GM18519 (cell line): ENCODE data around the gene JMJD8.
"Not testable (repeated sequence)": the region's sequence is repeated elsewhere in the genome, so short reads cannot be mapped to it uniquely, and the experiment has no call there.

Experiments used
- ATAC-seq: cut with Tn5 transposase; IDR thresholded peaks from one replicate; pipeline ENCODE4 v1.9.1; 2021; ENCODE audit warnings: mild to moderate bottlenecking, moderate library complexity; ENCODE audit not compliant: unreplicated experiment, low FRiP score

Gene JMJD8

GRCh38 chr16:722835-723633 is 38.9 kb upstream of the JMJD8 start:
- ATAC-seq, result no peak

DNA sequence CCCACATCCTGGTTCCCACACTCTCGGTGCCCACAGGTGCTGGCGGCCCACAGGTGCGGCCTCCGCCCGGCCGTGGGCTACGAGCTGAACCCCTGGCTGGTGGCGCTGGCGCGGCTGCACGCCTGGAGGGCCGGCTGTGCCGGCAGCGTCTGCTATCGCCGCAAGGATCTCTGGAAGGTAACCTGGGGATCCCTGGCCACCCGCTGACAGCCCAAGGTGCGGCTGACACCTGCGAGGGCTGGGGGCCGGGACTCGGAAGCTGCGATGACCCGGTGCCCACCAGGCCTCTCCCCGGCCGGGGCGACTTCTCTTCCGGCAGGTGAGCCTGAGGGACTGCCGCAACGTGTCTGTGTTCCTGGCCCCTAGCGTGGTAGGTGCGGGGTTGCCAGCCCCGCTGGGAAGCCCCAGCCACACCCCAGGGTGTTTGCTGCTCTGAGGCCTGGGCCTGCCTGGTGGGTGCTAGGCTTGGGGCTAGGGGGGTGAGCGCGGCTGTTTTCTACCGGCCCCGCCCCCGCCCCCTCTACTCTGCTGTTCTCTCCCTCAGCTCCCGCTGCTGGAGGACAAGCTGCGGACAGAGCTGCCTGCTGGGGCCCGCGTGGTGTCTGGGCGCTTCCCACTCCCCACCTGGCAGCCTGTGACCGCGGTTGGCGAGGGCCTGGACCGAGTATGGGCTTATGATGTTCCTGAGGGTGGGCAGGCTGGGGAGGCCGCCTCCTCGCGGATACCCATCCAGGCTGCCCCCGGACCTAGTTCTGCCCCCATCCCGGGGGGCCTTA is 37.8 kb upstream of the JMJD8 start:
- ATAC-seq, result no peak

DNA sequence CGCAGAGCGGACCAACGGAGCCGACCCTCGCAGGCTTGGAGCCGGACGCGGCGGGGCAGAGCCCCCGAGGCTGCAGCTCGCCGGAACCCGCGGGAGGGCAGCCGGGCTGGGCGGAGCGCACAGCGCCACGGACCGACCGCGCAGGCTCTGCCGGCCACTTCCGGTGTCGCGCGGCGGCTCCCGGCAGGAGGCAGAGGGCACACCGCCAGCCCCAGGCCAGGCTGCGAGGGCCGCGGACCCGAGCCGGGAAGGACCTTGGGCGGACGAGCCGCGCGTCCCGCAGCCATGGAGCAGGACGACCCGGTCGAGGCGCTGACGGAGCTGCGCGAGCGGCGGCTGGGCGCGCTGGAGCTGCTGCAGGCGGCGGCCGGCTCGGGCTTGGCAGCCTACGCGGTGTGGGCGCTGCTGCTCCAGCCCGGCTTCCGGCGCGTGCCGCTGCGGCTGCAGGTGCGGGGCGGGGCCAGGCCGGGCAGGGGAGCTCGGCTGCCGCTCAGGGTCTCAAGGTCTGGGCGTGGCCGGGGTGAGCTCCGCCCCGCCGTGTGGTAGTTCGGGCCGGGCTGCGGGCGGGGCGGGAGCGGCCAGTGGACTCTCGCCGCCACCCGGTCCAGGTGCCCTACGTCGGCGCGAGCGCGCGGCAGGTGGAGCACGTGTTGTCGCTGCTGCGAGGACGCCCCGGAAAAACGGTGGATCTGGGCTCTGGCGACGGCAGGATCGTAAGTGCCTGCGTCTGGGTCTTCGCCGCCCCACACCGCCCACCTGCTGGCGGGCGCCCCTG is 37.0 kb upstream of the JMJD8 start, which contains the start of gene ANTKMT:
Gene ANTKMT, plus strand, starts transcription at position 157 of the 775 bp plus-strand sequence. Its CDS starts 129 bp downstream, at position 286.
- peak; percentile 46 for ATAC-seq

GRCh38 chr16:720447-720989 is 36.4 kb upstream of the JMJD8 start:
- ATAC-seq, result no peak

DNA sequence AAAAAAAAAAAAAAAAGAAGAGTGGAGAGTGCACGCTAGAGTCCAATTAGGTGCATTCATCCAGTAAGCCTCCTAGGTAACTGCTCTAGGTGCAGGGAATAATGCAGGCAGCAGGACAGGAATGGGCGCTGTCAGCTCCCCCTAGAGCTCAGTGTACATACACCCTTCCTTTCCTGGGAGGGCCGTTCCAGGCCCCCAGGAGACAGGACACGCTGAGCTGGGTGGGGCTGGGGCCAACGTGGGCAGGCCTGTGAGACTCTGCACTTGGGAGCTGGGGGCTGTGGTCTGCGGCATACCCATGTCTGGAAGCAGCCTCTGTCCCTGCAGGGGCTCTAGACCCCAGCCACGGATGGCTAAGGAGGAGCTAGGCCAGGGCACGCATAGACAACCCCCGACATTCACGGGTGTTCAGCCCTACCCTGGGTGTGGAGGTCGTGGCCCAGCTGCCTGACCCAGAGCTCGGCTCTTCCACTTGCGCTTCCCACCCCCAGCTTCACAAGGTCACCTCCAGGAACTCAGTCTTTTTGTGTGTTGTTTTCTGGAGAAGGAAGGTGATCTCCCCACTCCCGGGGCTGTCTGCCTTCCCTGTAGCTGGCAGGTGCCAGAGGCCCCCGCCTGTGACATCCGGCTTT is 35.8 kb upstream of the JMJD8 start:
- no peak for ATAC-seq

DNA sequence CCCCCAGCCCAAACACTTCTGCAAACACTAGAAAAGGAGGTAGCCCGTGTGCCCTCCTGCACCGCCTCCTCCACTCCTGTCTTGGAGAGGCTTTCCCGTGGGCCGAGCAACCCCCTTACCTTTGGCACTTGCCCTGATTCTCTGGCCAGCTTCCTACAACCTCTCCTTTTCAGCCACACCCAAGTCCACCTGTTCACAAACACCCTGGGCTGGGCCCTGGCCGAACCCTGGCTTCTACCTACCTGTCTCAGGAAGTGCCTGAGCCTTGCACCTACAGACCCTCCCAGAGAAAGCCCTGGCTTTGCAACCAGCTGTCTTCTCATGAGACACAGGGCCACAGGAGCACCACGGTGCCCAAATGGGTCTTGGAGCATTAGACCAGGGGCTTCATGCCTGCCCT is 34.8 kb upstream of the JMJD8 start:
- no peak for ATAC-seq

- ATAC-seq, result no peak
Measured at GRCh38 chr16:718389-718788, 34.3 kb upstream of the JMJD8 start.

DNA sequence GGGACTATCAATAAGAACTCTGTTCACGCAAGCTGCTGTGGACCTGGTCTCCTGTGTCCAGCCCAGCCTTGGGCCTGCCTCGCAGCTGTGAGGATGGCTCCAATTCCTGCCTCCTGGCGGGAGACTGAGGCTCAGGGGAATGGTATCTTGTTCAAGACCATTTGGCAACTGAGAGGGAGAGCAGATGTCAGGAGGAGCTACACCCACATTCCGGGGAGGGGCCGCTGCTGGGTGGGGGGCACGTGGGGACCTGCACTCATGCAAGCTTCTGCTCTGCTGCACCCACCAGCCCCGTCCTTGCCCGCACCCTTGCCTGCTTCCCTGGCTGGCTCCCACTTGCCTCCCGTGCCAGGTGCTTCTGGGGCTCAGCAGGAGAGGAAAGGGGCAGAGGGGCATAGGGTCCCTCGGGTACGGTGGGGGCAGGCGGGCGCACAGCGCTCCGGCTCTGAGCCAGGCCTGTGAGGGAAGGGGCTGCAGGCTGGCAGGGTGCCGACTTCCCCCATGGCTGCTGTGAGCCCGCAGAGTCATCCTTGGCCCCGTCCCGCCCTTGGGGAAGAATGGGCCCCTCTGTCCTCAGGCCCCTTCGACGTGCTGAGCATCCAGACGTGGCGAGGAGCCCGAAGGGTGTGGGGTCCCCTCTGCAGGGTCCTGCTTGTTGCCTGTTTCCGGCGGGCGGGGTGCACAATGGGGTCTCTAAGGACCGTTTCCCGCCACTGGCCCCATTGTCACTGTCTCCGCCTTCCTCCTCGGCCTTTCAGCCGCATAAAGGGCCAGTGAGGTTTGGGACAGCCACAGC is 33.5 kb upstream of the JMJD8 start:
- no peak for ATAC-seq

- no peak for ATAC-seq
Measured at GRCh38 chr16:716768-717325, 32.7 kb upstream of the JMJD8 start.

GRCh38 chr16:716200-716568 is 32.0 kb upstream of the JMJD8 start:
- ATAC-seq, result no peak

- ATAC-seq, result no peak
Measured at GRCh38 chr16:715477-716199, 31.5 kb upstream of the JMJD8 start.

- no peak for ATAC-seq
Measured at GRCh38 chr16:714558-715476, 30.7 kb upstream of the JMJD8 start, which contains the start of gene METRN. TSS of gene METRN (plus strand) at chr16:715118. CDS start at chr16:715290, 172 bp downstream.

GRCh38 chr16:714079-714478 is 29.9 kb upstream of the JMJD8 start:
- ATAC-seq, result no peak

- ATAC-seq, result not testable (repeated sequence)
Measured at GRCh38 chr16:712740-713250, 28.7 kb upstream of the JMJD8 start.

DNA sequence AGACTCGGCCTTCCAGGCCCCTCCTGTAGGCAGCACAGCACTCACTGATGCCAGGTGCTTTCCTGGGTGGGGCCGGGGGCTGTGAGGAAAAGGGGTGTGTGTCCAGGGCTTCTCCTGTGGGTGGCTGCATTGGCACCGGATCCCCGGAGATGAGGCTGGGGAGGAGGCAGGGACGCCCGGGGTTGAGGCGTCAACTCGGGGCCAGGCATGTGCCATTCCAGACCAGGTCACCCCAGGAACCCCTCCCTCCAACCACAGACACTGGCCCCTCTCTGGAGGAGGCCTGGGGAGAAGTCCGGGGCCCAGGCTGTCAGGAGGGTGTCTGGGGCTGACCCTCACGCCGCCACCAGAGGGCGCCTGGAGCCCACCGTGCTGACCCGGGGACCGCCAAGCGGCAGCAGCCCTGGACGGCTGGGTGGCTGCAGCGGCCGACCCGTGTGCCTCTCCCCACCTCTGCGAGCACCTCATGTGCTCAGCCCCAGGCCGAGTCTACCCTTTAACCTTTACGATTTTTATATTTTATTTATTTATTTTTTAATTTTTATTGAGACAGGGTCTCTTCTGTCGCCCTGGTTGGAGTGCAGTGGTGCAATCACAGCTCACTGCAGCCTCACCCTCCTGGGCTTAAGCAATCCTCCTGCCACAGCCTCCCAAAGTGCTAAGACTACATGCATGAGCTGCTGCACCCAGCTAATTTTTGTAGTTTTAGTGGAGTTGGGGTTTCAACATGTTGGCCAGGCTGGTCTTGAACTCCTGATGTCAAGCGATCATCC is 27.6 kb upstream of the JMJD8 start:
- ATAC-seq, result no peak

DNA sequence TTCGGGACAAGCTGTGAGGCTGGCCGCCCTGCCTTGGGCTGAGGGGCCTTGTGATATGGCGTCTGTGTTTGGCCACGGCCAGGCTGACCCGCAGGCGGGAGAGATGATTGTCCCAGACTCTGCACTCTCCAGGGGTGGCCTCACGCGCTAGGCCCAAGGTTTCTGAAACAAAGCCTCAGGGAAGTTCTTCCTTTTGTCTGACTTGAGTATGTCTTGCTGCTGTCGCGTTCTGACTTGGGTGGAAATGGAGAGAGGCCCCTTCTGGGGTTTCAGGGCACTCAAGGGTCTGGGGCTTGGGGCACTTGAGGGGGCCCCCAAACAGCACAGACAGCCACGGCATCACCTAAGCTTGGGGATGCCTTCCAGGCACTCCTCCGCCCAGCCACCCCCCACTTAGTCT is 26.9 kb upstream of the JMJD8 start:
- ATAC-seq, result no peak
